HG03342 (cell line): ENCODE results near the gene ANKRD61.
"Not testable (repeated sequence)": the region's sequence is repeated elsewhere in the genome, so short reads cannot be mapped to it uniquely, and the experiment has no call there.

Experiments
- ATAC-seq: cut with Tn5 transposase; IDR thresholded peaks from one replicate; pipeline ENCODE4 v1.9.1; 2021; ENCODE audit warnings: mild to moderate bottlenecking, moderate library complexity; ENCODE audit not compliant: unreplicated experiment

The ANKRD61 gene

GRCh38 chr7:6030988-6031387 lies at the start of gene ANKRD61:
Gene ANKRD61, plus strand, starts transcription at chr7:6031376. Its CDS starts 0 bp downstream, at chr7:6031376.
- no peak for ATAC-seq

GRCh38 chr7:5987061-5987460 lies 44.1 kb upstream of the ANKRD61 start:
- ATAC-seq = not testable (repeated sequence)

GRCh38 chr7:5997210-5997808 lies 33.9 kb upstream of the ANKRD61 start:
- no peak for ATAC-seq

- ATAC-seq = no peak
Measured at GRCh38 chr7:6007386-6007785, 23.8 kb upstream of the ANKRD61 start.

GRCh38 chr7:6007835-6008590 lies 23.2 kb upstream of the ANKRD61 start:
- not testable (repeated sequence) for ATAC-seq

GRCh38 chr7:6008668-6009611 lies 22.2 kb upstream of the ANKRD61 start, which contains the start of the genes AIMP2 and PMS2:
Gene AIMP2, plus strand, starts transcription at chr7:6009272. Its CDS starts 92 bp downstream, at chr7:6009364.
Gene PMS2, minus strand, starts transcription at chr7:6009049. Its CDS starts 30 bp downstream, at chr7:6009019.
- ATAC-seq = peak; percentile 97

GRCh38 chr7:6010370-6010769 lies 20.8 kb upstream of the ANKRD61 start:
- not testable (repeated sequence) for ATAC-seq

- no peak for ATAC-seq
Measured at GRCh38 chr7:6011541-6011940, 19.6 kb upstream of the ANKRD61 start.

- no peak for ATAC-seq
Measured at GRCh38 chr7:6012355-6013104, 18.6 kb upstream of the ANKRD61 start.

GRCh38 chr7:6015917-6016652 lies 15.1 kb upstream of the ANKRD61 start:
- no peak for ATAC-seq

- no peak for ATAC-seq
Measured at GRCh38 chr7:6016653-6016966, 14.6 kb upstream of the ANKRD61 start.

- no peak for ATAC-seq
Measured at GRCh38 chr7:6020371-6021286, 10.5 kb upstream of the ANKRD61 start.

GRCh38 chr7:6022707-6023106 lies 8.5 kb upstream of the ANKRD61 start:
- ATAC-seq = no peak

- ATAC-seq = no peak
Measured at GRCh38 chr7:6023974-6024435, 7.2 kb upstream of the ANKRD61 start.

GRCh38 chr7:6026011-6026819 lies 5.0 kb upstream of the ANKRD61 start:
- ATAC-seq = peak; percentile 82

- no peak for ATAC-seq
Measured at GRCh38 chr7:6026820-6027311, 4.3 kb upstream of the ANKRD61 start.

- no peak for ATAC-seq
Measured at GRCh38 chr7:6027806-6028365, 3.3 kb upstream of the ANKRD61 start.
